Gastrocnemius medialis (tissue), 4 donors: Measurements from ENCODE around the gene MGAT5.

Experiments used
- POLR2A ChIP-seq, 2 donors: fragments of 450-650 bp; IDR thresholded peaks; one replicate each; pipeline ENCODE4 v1.6.1; 2017; ENCODE audit warnings: antibody characterized with exemption in 2 of 2, mild to moderate bottlenecking in 2 of 2, moderate library complexity in 2 of 2
- TF ChIP-seq, protein P1 (sequence below), 5 experiments: fragments of 450-650 bp in 3 of 5; fragments of 200-600 bp in 2 of 5; sonication (generic) in 2 of 5; IDR thresholded peaks in 4 of 5; conservative IDR thresholded peaks in 1 of 5; 1 replicate in 4 of 5; 2 replicates in 1 of 5; pipeline ENCODE4 v1.5.1; 2016 to 2019; ENCODE audit warnings: antibody characterized with exemption in 5 of 5, mild to moderate bottlenecking in 3 of 5, moderate library complexity in 3 of 5

DNA sequence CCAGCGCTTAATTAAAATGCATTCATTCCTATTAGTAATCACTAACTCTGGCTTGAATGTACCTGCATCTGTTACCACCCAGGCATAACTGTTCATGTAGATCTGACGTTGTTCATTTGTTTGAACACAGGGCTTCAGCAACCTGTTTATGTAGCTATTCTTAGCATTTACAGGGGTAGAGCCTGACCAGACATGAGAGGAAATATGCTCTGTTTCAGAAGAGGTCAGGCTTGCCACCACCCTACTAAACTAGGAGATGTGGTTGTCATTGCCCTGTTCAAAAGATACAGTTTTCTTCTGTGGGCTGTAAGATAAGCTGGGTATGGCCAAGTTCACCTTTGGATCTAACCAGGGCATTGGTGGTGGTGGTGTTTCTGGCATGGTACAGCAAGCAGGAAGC, 8.8 kb downstream of the MGAT5 start:
- TF ChIP-seq, protein P1, sequence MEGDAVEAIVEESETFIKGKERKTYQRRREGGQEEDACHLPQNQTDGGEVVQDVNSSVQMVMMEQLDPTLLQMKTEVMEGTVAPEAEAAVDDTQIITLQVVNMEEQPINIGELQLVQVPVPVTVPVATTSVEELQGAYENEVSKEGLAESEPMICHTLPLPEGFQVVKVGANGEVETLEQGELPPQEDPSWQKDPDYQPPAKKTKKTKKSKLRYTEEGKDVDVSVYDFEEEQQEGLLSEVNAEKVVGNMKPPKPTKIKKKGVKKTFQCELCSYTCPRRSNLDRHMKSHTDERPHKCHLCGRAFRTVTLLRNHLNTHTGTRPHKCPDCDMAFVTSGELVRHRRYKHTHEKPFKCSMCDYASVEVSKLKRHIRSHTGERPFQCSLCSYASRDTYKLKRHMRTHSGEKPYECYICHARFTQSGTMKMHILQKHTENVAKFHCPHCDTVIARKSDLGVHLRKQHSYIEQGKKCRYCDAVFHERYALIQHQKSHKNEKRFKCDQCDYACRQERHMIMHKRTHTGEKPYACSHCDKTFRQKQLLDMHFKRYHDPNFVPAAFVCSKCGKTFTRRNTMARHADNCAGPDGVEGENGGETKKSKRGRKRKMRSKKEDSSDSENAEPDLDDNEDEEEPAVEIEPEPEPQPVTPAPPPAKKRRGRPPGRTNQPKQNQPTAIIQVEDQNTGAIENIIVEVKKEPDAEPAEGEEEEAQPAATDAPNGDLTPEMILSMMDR (IDR thresholded peaks at IDR 0.05 in 4 of 5, conservative IDR thresholded peaks at IDR 0.05 in 1 of 5) = no peak
- TF ChIP-seq POLR2A (IDR thresholded peaks at IDR 0.05) = no peak
